Measurements from ENCODE around the gene VSX1. TPM values are rescaled to one million over a fixed set of nuclear protein-coding genes. Genes with fewer than 3 reads are reported as not detected.

The VSX1 gene
- total RNA-seq, 2 donors from 2014 or later: not detected

DNA sequence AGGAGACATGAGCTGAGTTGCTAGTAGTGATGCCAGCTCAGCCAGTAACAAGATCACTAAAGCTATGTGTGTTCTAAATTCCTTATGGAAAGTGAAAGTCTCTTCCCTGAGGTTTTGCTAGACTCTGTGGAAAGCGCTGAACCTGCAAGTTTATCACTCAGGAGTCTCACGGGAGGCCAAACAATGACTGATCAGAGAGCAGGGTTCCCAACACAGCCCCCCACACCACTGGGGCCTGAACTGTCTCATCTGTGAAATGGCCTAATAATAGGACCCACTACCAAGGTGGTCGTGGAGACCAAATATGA is 43.9 kb downstream of the VSX1 start:
- H3K4me1 ChIP-seq: peaks cover 0 to 94% of the 10 kb centered on the region in 2 donors
- H3K27me3 ChIP-seq: no peaks in the 10 kb centered on the region
- no peak for DNase-seq (ENCODE audit: low spot score)
- no peaks in the 10 kb centered on the region for H3K9me3 ChIP-seq
- no peaks in the 10 kb centered on the region for H3K36me3 ChIP-seq
- TF ChIP-seq, protein P1, sequence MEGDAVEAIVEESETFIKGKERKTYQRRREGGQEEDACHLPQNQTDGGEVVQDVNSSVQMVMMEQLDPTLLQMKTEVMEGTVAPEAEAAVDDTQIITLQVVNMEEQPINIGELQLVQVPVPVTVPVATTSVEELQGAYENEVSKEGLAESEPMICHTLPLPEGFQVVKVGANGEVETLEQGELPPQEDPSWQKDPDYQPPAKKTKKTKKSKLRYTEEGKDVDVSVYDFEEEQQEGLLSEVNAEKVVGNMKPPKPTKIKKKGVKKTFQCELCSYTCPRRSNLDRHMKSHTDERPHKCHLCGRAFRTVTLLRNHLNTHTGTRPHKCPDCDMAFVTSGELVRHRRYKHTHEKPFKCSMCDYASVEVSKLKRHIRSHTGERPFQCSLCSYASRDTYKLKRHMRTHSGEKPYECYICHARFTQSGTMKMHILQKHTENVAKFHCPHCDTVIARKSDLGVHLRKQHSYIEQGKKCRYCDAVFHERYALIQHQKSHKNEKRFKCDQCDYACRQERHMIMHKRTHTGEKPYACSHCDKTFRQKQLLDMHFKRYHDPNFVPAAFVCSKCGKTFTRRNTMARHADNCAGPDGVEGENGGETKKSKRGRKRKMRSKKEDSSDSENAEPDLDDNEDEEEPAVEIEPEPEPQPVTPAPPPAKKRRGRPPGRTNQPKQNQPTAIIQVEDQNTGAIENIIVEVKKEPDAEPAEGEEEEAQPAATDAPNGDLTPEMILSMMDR (IDR thresholded peaks at IDR 0.05): no peak
- no peak overlapping the region for H3K4me3 ChIP-seq
- H3K27ac ChIP-seq: peak overlapping the region; percentile 94 to 96

DNA sequence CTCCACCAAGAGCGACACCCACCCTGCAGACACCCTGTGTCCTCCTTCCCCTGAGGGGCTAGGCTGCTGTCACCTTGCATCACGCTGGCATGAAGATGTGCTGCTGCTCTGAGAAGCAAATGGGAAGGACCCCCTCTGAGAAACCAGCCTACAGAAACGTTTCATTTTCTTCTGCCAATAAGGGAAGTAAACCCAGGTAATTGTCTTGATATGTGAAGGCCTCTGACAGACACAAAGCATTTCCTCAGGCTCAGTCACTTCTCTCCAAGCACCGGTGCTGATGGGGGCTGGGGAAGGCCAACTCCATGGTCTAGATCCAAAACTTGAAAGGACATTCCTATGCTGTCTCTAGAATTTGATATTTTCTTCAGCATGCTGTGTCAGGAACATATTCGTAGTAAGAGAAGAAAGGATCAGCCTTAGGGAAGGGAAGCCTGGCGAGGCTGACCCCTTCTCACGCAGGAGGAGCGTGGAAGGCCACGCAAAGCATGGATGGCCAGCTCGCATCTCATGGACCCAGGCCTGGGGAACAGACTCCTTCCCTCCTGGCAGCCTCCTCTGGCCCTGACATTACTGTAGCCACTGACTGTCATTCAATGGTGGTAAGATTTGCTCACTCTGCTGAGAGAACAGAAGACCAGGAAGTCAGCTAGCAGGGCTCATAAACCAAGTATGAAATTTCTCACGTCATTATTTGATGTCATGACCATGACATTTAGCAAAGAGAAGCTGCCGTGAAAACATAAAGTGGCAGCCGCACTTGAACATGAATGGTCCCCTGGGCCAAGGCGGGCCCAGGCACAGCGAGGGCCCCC is 44.4 kb downstream of the VSX1 start:
- Histone ChIP-seq H3K9me3 (no peaks in the 10 kb centered on the region), H3K27me3 (no peaks in the 10 kb centered on the region), H3K36me3 (no peaks in the 10 kb centered on the region), H3K4me1 (peaks cover 0 to 94% of the 10 kb centered on the region in 2 donors), H3K4me3 (no peak overlapping the region), H3K27ac (peak overlapping the region; percentile 94 to 96)
- TF ChIP-seq, protein P1 (IDR thresholded peaks at IDR 0.05): no peak
- DNase-seq (ENCODE audit: low spot score): no peak

DNA sequence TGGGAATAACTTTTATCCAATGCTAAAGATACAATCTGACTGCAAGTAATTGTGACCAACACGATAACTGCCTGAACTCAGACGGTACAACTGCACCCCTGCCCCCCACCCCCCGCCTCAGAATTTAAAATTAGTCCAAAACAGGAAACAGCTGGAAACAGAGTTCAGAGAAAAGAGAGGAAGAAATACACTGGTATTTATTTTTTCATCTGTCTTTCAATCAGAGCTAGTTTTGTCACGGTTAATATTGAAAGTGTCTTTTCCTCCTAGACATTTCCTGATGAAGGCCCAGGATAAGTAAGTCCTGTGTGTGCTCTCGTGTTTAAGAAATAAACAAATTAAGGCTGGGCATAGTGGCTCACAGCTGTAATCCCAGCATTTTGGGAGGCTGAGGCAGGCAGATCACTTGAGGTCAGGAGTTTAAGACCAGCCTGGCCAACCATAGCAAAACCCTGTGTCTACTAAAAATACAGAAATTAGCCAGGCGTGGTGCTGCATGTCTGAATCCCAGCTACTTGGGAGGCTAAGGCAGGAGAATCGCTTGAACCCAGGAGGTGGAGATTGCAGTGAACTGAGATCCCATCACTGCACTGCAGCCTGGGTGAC is 45.5 kb downstream of the VSX1 start:
- TF ChIP-seq, protein P1 (IDR thresholded peaks at IDR 0.05): no peak
- DNase-seq (ENCODE audit: low spot score): no peak
- H3K4me3 ChIP-seq: peak overlapping the region in 1 of 2 donors; percentile 9

GRCh38 chr20:25035921-25036320 is 46.0 kb downstream of the VSX1 start:
- no peak for DNase-seq (ENCODE audit: low spot score)
- TF ChIP-seq, protein P1 (IDR thresholded peaks at IDR 0.05): no peak
- no peaks in the 10 kb centered on the region for H3K36me3 ChIP-seq
- peak overlapping the region in 1 of 2 donors; percentile 9 for H3K4me3 ChIP-seq
- H3K27me3 ChIP-seq: no peaks in the 10 kb centered on the region
- peak overlapping the region; percentile 66 to 94 for H3K27ac ChIP-seq
- H3K9me3 ChIP-seq: no peaks in the 10 kb centered on the region
- peaks cover 0 to 89% of the 10 kb centered on the region in 2 donors for H3K4me1 ChIP-seq

More for the DNA sequence above, 45.5 kb downstream of the VSX1 start:
- Histone ChIP-seq H3K36me3 (no peaks in the 10 kb centered on the region), H3K4me1 (peaks cover 0 to 93% of the 10 kb centered on the region in 2 donors), H3K27ac (peak overlapping the region; percentile 66 to 94), H3K9me3 (no peaks in the 10 kb centered on the region), H3K27me3 (no peaks in the 10 kb centered on the region)

- H3K36me3 ChIP-seq: peaks cover 11% of the 10 kb centered on the region
- H3K4me3 ChIP-seq: no peak overlapping the region
- no peaks in the 10 kb centered on the region for H3K27me3 ChIP-seq
- peak overlapping the region; percentile 68 to 71 for H3K27ac ChIP-seq
- no peaks in the 10 kb centered on the region for H3K9me3 ChIP-seq
- DNase-seq (ENCODE audit: low spot score): no peak
- TF ChIP-seq, protein P1 (IDR thresholded peaks at IDR 0.05): no peak
- peaks cover 0 to 74% of the 10 kb centered on the region in 2 donors for H3K4me1 ChIP-seq
These were observed 48.0 kb downstream of the VSX1 start for GRCh38 chr20:25033924-25034300.

All from right atrium auricular region (tissue), 2 donors.